Duodenal mucosa (tissue), 2 donors: ENCODE measurements around the gene BACH2.

Source experiments
- H3K27ac ChIP-seq: one replicate; pipeline ENCODE4 v1.7.0; 2013; ENCODE audit warnings: low read depth, low read length
- H3K27me3 ChIP-seq, 2 donors: one replicate each; pipeline ENCODE4 v1.7.0; 2013; ENCODE audit warnings: low read length in 2 of 2, control low read depth in 1 of 2; ENCODE audit not compliant: insufficient read depth in 2 of 2, control insufficient read depth in 1 of 2
- H3K36me3 ChIP-seq, 2 donors: one replicate each; pipeline ENCODE4 v1.7.0; 2013; ENCODE audit warnings: low read length in 2 of 2, control low read depth in 1 of 2; ENCODE audit not compliant: insufficient read depth in 2 of 2, control insufficient read depth in 1 of 2
- H3K4me1 ChIP-seq, 2 donors: one replicate each; pipeline ENCODE4 v1.7.0; 2013; ENCODE audit warnings: low read length in 2 of 2, control low read depth in 1 of 2; ENCODE audit not compliant: insufficient read depth in 2 of 2, control insufficient read depth in 1 of 2
- H3K4me3 ChIP-seq, 2 donors: one replicate each; pipeline ENCODE4 v1.7.0; 2013; ENCODE audit warnings: low read length in 2 of 2, low read depth in 1 of 2
- H3K9ac ChIP-seq, 2 donors: one replicate each; pipeline ENCODE4 v1.7.0; 2013; ENCODE audit warnings: low read length in 2 of 2, low read depth in 1 of 2
- H3K9me3 ChIP-seq, 2 donors: one replicate each; pipeline ENCODE4 v1.7.0; 2013; ENCODE audit warnings: low read length in 2 of 2, control low read depth in 1 of 2; ENCODE audit not compliant: control insufficient read depth in 1 of 2

BACH2 gene

GRCh38 chr6:90105506-90106170, 191.0 kb downstream of the BACH2 start:
- Histone ChIP-seq H3K27ac (no peak overlapping the region), H3K4me1 (no peaks in the 10 kb centered on the region), H3K27me3 (no peaks in the 10 kb centered on the region), H3K9me3 (no peaks in the 10 kb centered on the region), H3K9ac (no peak overlapping the region), H3K4me3 (no peak overlapping the region), H3K36me3 (no peaks in the 10 kb centered on the region)

GRCh38 chr6:90103056-90103800, 193.4 kb downstream of the BACH2 start:
- Histone ChIP-seq H3K4me1 (no peaks in the 10 kb centered on the region), H3K36me3 (no peaks in the 10 kb centered on the region), H3K4me3 (peak overlapping the region; percentile 45 to 50), H3K9me3 (no peaks in the 10 kb centered on the region), H3K27me3 (no peaks in the 10 kb centered on the region), H3K9ac (no peak overlapping the region), H3K27ac (no peak overlapping the region)

- H3K9me3 ChIP-seq: no peaks in the 10 kb centered on the region
- H3K4me3 ChIP-seq: no peak overlapping the region
These were observed 195.2 kb downstream of the BACH2 start for GRCh38 chr6:90101403-90101802.

GRCh38 chr6:90100059-90100665, 196.5 kb downstream of the BACH2 start:
- Histone ChIP-seq H3K9ac (no peak overlapping the region), H3K9me3 (no peaks in the 10 kb centered on the region)

More at GRCh38 chr6:90101403-90101802, 195.2 kb downstream of the BACH2 start:
- no peaks in the 10 kb centered on the region for H3K4me1 ChIP-seq
- no peak overlapping the region for H3K27ac ChIP-seq
- peaks cover 0 to 2% of the 10 kb centered on the region in 2 donors for H3K27me3 ChIP-seq
- no peaks in the 10 kb centered on the region for H3K36me3 ChIP-seq
- H3K9ac ChIP-seq: no peak overlapping the region

GRCh38 chr6:90098627-90099026, 198.0 kb downstream of the BACH2 start:
- no peaks in the 10 kb centered on the region for H3K4me1 ChIP-seq
- H3K27me3 ChIP-seq: peaks cover 0 to 2% of the 10 kb centered on the region in 2 donors
- no peaks in the 10 kb centered on the region for H3K36me3 ChIP-seq
- no peak overlapping the region for H3K4me3 ChIP-seq
- H3K27ac ChIP-seq: no peak overlapping the region
- H3K9me3 ChIP-seq: no peaks in the 10 kb centered on the region
- H3K9ac ChIP-seq: no peak overlapping the region

More at GRCh38 chr6:90100059-90100665, 196.5 kb downstream of the BACH2 start:
- no peak overlapping the region for H3K4me3 ChIP-seq
- H3K27me3 ChIP-seq: peaks cover 0 to 2% of the 10 kb centered on the region in 2 donors
- H3K36me3 ChIP-seq: no peaks in the 10 kb centered on the region
- no peak overlapping the region for H3K27ac ChIP-seq
- H3K4me1 ChIP-seq: no peaks in the 10 kb centered on the region

- Histone ChIP-seq H3K27ac (no peak overlapping the region), H3K9ac (no peak overlapping the region), H3K4me1 (no peaks in the 10 kb centered on the region)
These were observed 198.6 kb downstream of the BACH2 start for GRCh38 chr6:90098001-90098531.

GRCh38 chr6:90097356-90097755, 199.3 kb downstream of the BACH2 start:
- Histone ChIP-seq H3K36me3 (no peaks in the 10 kb centered on the region), H3K4me1 (no peaks in the 10 kb centered on the region), H3K27me3 (peaks cover 0 to 2% of the 10 kb centered on the region in 2 donors), H3K9ac (no peak overlapping the region), H3K4me3 (no peak overlapping the region), H3K9me3 (no peaks in the 10 kb centered on the region), H3K27ac (no peak overlapping the region)

More at GRCh38 chr6:90098001-90098531, 198.6 kb downstream of the BACH2 start:
- Histone ChIP-seq H3K4me3 (no peak overlapping the region), H3K9me3 (no peaks in the 10 kb centered on the region), H3K27me3 (peaks cover 0 to 2% of the 10 kb centered on the region in 2 donors), H3K36me3 (no peaks in the 10 kb centered on the region)

- no peaks in the 10 kb centered on the region for H3K4me1 ChIP-seq
- H3K27ac ChIP-seq: no peak overlapping the region
- no peaks in the 10 kb centered on the region for H3K9me3 ChIP-seq
- H3K9ac ChIP-seq: no peak overlapping the region
- H3K27me3 ChIP-seq: peaks cover 0 to 2% of the 10 kb centered on the region in 2 donors
- no peak overlapping the region for H3K4me3 ChIP-seq
- H3K36me3 ChIP-seq: no peaks in the 10 kb centered on the region
These were observed 199.8 kb downstream of the BACH2 start for GRCh38 chr6:90096818-90097217.

GRCh38 chr6:90095788-90096187, 200.9 kb downstream of the BACH2 start:
- H3K4me3 ChIP-seq: no peak overlapping the region
- no peaks in the 10 kb centered on the region for H3K36me3 ChIP-seq
- H3K9ac ChIP-seq: no peak overlapping the region
- no peaks in the 10 kb centered on the region for H3K4me1 ChIP-seq
- no peaks in the 10 kb centered on the region for H3K9me3 ChIP-seq
- H3K27me3 ChIP-seq: peaks cover 0 to 2% of the 10 kb centered on the region in 2 donors
- no peak overlapping the region for H3K27ac ChIP-seq

- Histone ChIP-seq H3K27me3 (peaks cover 0 to 2% of the 10 kb centered on the region in 2 donors), H3K9ac (no peak overlapping the region), H3K9me3 (no peaks in the 10 kb centered on the region), H3K4me1 (no peaks in the 10 kb centered on the region), H3K36me3 (no peaks in the 10 kb centered on the region), H3K4me3 (no peak overlapping the region), H3K27ac (no peak overlapping the region)
These were observed 201.5 kb downstream of the BACH2 start for GRCh38 chr6:90095145-90095544.
